ENCODE measurements around the gene PRKCH.

Gene PRKCH

GRCh38 chr14:61330511-61330910 is 9.1 kb downstream of the PRKCH start:
- Histone ChIP-seq H3K4me2 (ENCODE audit: insufficient read depth, low read length) (peak overlapping the region; percentile 45), H3K36me3 (ENCODE audit: insufficient read depth, low read length) (peaks cover 37% of the 10 kb centered on the region), H3K4me1 (ENCODE audit: insufficient read depth, low read length) (peaks cover 90% of the 10 kb centered on the region), H4K20me1 (ENCODE audit: insufficient read depth, low read length) (peaks cover 15% of the 10 kb centered on the region; the same call in 1 of the 2 replicates), H3K27me3 (ENCODE audit: insufficient read depth, low read length, poor library complexity) (no peaks in the 10 kb centered on the region), H3K27ac (ENCODE audit: low read length) (peak overlapping the region; percentile 12), H3K9me3 (ENCODE audit: insufficient read depth, low read length, severe bottlenecking) (no peaks in the 10 kb centered on the region), H3K4me3 (ENCODE audit: low read depth in 1 of 2, low read length in 2 of 2) (no peak overlapping the region), H3K79me2 (ENCODE audit: insufficient read depth, low read length) (peaks cover 98% of the 10 kb centered on the region), H3K9ac (ENCODE audit: low read depth, low read length) (no peak overlapping the region), H2AFZ (ENCODE audit: low read depth, low read length) (no peak overlapping the region)
- TF ChIP-seq EZH2 (IDR thresholded peaks at IDR 0.05; ENCODE audit: borderline replicate concordance, low read depth, low read length, severe bottlenecking): no peak
- TF ChIP-seq, protein P1, sequence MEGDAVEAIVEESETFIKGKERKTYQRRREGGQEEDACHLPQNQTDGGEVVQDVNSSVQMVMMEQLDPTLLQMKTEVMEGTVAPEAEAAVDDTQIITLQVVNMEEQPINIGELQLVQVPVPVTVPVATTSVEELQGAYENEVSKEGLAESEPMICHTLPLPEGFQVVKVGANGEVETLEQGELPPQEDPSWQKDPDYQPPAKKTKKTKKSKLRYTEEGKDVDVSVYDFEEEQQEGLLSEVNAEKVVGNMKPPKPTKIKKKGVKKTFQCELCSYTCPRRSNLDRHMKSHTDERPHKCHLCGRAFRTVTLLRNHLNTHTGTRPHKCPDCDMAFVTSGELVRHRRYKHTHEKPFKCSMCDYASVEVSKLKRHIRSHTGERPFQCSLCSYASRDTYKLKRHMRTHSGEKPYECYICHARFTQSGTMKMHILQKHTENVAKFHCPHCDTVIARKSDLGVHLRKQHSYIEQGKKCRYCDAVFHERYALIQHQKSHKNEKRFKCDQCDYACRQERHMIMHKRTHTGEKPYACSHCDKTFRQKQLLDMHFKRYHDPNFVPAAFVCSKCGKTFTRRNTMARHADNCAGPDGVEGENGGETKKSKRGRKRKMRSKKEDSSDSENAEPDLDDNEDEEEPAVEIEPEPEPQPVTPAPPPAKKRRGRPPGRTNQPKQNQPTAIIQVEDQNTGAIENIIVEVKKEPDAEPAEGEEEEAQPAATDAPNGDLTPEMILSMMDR (IDR thresholded peaks at IDR 0.05; ENCODE audit: borderline replicate concordance, extremely low read depth, low read length, poor library complexity, severe bottlenecking): no peak
- no peak for DNase-seq
- ATAC-seq (ENCODE audit: insufficient read depth, low read depth): peak; percentile 50

- Histone ChIP-seq H3K4me3 (ENCODE audit: low read depth in 1 of 2, low read length in 2 of 2) (no peak overlapping the region), H3K9me3 (ENCODE audit: insufficient read depth, low read length, severe bottlenecking) (no peaks in the 10 kb centered on the region), H4K20me1 (ENCODE audit: insufficient read depth, low read length) (peaks cover 15% of the 10 kb centered on the region; the same call in 1 of the 2 replicates), H2AFZ (ENCODE audit: low read depth, low read length) (no peak overlapping the region), H3K36me3 (ENCODE audit: insufficient read depth, low read length) (peaks cover 26% of the 10 kb centered on the region), H3K27ac (ENCODE audit: low read length) (peak overlapping the region; percentile 19; the same call in 1 of the 2 replicates), H3K79me2 (ENCODE audit: insufficient read depth, low read length) (peaks cover 98% of the 10 kb centered on the region), H3K4me1 (ENCODE audit: insufficient read depth, low read length) (peaks cover 90% of the 10 kb centered on the region), H3K27me3 (ENCODE audit: insufficient read depth, low read length, poor library complexity) (no peaks in the 10 kb centered on the region), H3K9ac (ENCODE audit: low read depth, low read length) (no peak overlapping the region), H3K4me2 (ENCODE audit: insufficient read depth, low read length) (peak overlapping the region; percentile 39; the same call in 1 of the 2 replicates)
- ATAC-seq (ENCODE audit: insufficient read depth, low read depth) (0 out of 3 replicates have a peak, but pooled peaks have one; percentile 2), DNase-seq (no peak)
- no peak for TF ChIP-seq EZH2 (IDR thresholded peaks at IDR 0.05; ENCODE audit: borderline replicate concordance, low read depth, low read length, severe bottlenecking)
- TF ChIP-seq, protein P1 (IDR thresholded peaks at IDR 0.05; ENCODE audit: borderline replicate concordance, extremely low read depth, low read length, poor library complexity, severe bottlenecking): no peak
Observed at GRCh38 chr14:61331992-61332657, 10.7 kb downstream of the PRKCH start.

DNA sequence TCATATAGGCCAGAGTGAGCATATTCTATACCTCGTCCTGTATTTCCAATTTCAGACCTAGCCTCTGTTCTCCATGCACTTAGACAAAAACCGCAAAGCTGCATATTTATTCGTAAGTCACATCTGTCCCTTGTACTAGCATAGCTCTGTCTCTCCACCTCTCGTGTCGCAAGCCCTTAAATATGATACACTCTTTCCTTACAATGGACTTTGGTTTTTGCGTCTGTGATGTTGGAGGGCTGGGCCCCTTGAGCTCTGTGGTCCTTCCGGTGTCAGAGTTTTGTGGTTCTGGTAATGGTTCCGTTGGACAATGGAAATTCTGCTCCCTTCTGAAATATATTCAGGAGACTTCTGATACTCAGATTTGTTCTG is 11.3 kb downstream of the PRKCH start:
- TF ChIP-seq, protein P1 (IDR thresholded peaks at IDR 0.05; ENCODE audit: borderline replicate concordance, extremely low read depth, low read length, poor library complexity, severe bottlenecking): no peak
- no peak for TF ChIP-seq EZH2 (IDR thresholded peaks at IDR 0.05; ENCODE audit: borderline replicate concordance, low read depth, low read length, severe bottlenecking)
- no peak overlapping the region for H2AFZ ChIP-seq (ENCODE audit: low read depth, low read length)
- peaks cover 98% of the 10 kb centered on the region for H3K79me2 ChIP-seq (ENCODE audit: insufficient read depth, low read length)
- no peaks in the 10 kb centered on the region for H3K27me3 ChIP-seq (ENCODE audit: insufficient read depth, low read length, poor library complexity)
- H3K4me1 ChIP-seq (ENCODE audit: insufficient read depth, low read length): peaks cover 90% of the 10 kb centered on the region
- H3K4me3 ChIP-seq (ENCODE audit: low read depth in 1 of 2, low read length in 2 of 2): no peak overlapping the region
- no peak overlapping the region for H3K9ac ChIP-seq (ENCODE audit: low read depth, low read length)
- ATAC-seq (ENCODE audit: insufficient read depth, low read depth): peak; percentile 74
- H3K4me2 ChIP-seq (ENCODE audit: insufficient read depth, low read length): peak overlapping the region; percentile 39; the same call in 1 of the 2 replicates
- no peaks in the 10 kb centered on the region for H3K9me3 ChIP-seq (ENCODE audit: insufficient read depth, low read length, severe bottlenecking)
- H4K20me1 ChIP-seq (ENCODE audit: insufficient read depth, low read length): peaks cover 15% of the 10 kb centered on the region; the same call in 1 of the 2 replicates
- H3K27ac ChIP-seq (ENCODE audit: low read length): no peak overlapping the region
- DNase-seq: no peak
- peaks cover 23% of the 10 kb centered on the region for H3K36me3 ChIP-seq (ENCODE audit: insufficient read depth, low read length)
